ENCODE data around the gene FCN3.

FCN3 gene

DNA sequence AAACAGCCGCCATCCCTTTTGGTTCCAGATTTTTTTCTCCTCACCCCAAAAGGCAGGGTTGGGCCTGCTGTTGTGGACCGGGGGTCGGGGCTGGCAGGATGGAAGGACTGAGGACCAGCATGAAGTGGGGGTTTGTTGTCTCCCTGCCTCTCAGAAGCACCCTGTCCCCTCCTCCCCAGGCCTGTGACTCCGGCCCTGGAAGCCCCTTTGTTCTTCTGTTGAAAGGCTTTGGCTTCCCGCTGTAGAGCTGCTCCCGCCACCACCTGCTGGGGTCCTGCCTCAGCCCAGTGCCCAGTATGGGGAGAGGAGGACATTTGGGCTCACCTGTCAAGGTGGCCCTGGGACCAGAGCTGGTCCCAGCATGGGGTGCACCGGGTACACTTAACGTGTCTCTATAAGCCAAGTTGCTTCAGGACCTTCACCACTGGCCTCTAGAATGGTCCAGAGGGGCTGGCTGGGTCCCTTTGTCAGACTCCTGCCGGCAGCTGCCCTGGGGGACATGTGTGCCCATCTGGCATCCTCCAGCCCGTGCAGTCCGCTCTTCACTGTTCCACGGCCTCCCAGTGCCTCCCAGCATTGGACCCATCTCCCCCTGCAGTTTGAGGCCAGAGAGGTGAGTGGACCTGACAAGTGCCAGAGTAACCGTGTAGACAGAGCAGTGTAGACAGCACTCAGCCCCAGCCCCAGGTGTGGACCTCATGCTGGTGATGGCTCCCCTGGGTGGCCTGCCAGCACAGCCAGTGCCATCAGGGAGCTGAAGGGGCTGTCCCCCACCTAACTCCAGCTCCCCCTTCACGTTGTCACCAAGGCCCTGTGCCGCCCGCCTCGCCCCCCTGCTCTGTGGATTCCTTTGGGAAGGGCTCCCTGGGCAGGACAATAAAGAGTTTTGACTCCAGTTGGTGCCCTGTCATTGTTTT is 38.9 kb downstream of the FCN3 start:
- no peak for DNase-seq

DNA sequence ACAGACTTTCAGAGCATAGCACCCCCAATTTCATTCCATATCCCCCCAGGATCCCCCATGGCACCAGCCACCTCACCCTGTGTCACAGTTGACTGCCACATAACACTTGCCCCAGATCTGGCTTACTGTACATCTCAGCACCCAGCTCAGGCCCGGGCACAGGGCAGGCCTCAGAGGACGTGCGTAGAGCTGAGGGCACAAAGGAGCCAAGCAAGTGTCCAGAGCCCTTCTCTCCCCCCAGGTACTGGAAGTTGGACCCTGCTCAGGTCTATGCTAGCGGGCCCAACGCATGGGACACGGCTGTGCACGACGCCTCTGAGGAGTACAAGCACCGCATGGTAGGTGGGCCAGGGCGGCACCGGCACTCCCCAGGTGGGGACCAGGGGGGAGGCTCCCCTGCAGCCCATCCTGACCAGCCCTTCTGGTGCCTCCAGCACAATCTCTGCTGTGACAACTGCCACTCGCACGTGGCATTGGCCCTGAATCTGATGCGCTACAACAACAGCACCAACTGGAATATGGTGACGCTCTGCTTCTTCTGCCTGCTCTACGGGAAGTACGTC is 40.8 kb downstream of the FCN3 start:
- DNase-seq, result no peak

DNA sequence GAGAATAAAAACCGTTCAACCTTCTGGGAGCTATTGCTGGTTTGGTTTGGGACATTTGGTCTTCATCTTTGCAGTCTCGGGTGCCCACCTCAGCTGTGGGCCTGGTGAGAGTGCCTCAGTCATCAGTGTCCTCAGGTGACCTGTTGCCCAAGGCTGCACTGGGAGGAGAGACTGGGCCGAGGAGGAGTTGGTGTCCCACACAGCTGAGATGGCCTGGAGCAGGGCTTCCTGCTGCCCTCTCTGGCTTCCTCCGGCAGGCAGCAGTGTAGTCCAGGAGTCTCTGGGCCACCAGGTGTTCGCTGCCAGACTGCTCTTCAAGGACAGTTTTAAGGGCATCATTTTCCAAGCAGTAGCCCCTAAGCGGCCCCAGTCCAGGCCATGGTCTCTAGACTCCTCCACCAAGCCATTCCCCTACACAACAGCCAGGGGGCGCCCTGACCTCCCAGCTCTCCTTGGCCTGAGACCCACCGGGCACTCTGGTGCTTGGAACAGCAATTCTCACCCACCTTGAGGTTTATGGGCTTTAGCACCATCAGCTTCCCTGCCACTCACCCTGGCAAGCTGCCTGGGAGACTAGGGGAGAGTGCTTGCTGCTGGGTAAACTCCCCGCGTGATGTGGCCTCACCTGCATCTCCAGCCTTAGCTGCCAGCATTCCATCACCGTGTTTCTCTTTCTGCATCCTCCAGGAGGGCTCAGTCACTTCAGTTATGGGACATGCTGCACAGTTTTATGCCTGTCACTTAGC is 41.9 kb downstream of the FCN3 start:
- DNase-seq, result no peak

DNA sequence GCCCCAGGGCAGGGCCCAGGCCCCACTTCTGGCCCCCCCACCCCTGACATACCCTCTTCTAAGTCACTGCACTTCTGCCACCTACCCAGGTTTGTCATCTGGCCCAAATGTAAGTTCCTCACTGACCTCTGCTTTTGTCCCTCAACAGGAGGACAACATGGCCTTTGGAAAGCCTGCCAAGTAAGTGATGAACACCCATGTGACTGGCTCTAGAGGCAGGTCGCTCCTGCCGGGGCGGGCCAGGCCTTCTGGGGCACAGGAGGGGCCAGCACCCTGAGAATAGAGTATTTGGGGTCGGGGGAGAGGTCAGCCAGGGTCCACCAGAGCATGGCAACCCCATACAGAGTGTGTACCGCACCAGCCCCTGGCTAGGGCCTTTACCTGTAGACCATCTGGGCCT is 42.7 kb downstream of the FCN3 start:
- no peak for DNase-seq

DNA sequence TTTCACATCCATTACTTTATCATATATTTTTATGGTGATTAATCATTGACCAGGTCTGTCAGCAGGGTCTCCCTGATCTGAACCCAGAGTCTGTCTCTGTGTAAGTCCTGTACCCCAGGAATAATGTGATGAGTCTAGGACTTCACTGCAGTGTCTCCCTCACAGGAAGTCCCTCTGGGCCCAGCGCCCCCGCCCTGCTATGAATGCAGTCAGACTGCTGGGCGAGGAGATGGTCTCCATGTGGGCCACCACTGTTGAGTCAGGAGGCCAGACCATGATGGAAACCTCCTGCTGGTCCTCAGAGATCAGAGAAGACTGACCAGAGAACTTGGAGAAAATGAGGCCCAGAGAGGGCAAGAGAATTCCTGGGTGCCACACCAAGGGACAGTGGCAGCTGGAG is 43.2 kb downstream of the FCN3 start:
- DNase-seq, result no peak

DNA sequence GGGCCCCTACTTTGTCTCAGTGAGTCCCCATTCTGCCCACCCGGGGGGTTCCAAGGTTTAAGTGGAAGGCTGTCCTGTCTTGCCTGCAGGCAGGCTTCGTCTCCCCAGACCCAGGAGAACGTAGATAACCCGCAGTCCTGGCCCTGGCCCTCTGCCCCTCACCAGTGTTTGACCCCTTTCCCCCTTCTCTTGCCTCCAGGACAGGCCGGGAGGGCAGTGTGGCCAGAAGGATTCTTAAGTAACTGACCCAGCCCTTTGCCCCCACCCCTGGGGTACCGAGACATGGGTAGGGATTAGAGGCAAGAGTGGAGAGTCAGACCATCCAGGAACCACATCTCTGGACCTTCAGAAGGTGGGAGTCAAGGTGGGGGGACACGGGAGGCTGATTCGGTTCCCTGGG is 43.8 kb downstream of the FCN3 start:
- DNase-seq, result no peak

DNA sequence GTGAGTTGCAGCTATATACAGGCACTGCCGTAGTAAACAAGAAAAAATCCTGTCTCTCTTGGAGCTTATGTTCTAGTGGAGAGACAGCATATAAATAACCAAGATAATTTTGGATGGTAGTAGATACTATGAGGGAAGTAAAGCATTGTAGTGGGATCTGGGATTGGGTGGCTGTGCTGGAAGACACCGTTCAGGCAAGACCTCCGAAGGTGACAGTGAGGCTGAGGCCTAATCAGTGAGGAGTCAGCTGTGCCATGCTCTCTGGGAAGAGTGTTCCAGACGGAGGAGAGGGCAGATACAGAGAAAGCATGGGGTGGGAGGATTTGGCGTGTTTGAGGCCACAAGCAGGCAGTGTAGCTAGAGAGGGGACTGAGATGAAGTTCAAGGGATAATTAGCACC is 46.7 kb downstream of the FCN3 start:
- DNase-seq, result no peak

DNA sequence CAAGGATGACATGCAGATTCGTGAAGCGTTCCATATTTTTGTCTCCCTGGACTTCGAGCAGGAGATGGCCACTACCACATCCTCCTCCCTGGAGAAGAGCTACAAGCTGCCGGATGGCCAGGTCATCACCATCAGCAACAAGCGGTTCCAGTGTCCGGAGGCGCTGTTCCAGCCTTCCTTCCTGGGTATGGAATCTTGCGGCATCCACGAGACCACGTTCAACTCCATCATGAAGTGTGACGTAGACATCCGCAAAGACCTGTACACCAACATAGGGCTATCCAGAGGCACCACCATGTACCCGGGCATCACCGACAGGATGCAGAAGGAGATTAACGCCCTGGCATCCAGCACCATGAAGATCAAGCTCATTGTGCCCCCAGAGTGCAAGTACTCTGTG is 49.3 kb downstream of the FCN3 start:
- no peak for DNase-seq

DNA sequence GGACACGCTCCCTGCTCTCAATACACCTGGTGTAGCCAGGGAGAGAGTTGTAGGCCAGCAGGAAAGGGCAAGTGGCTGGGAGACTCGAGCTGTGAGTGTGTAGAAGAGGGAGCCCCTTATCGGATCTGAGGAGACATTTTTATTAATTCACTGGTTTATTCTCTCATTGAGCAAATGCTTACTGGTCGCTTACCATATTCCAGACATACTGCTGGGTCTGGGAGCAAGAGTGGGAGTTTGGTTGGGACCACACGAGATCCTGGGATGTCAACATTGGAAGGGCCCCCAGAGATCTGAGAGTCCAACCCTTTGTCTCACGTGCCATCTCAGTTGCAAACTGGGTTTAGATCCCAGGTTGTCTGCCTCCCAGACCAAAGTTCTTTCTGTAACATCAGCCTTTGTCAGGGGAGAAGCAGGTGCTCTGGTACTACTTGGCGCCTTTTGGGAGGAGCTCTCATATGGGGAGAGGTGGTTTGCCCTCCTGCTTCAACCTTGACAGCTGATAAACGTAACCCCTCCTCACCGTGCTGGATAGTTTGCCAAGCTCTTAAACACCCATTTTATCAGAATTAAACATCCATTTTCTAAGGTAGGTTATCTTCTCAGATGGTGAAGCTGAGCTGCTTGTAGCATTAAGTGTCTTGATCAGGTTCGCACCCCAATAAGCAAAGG is 51.9 kb downstream of the FCN3 start:
- no peak for DNase-seq

DNA sequence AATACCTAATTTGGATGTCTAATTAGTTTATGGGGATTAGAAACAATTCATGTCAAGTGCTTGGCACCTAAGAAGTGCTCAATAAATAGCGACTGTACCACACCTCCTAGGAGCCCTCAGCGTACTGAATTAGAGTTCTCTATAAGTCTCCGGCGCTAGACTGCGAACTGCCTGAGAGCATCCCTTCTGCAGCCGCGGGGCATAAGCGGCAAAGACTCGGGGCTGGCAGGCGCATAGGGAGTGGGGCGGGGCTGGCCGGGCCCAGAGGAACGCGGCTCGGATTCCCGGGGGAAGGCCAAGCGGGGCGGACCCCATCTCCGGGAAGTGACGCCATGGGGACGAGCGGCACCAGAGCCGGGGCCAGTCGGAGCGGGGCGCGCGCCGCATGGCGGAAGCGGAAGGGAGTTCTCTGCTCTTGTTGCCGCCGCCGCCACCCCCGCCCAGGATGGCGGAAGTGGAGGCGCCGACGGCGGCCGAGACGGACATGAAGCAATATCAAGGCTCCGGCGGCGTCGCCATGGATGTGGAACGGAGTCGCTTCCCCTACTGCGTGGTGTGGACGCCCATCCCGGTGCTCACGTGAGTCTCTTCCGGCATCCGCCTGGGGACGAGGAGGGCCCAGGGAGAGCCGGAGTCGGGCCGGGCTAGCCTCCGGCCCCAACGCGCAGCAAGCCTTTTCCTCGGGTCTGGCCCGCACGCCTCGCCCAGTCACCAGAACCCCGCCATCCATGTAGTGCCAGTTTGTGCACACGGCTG is 52.6 kb downstream of the FCN3 start, which contains the start of gene TMEM222:
TSS of gene TMEM222 (plus strand) at position 351 of the 756 bp plus-strand sequence. CDS start at position 386, 35 bp downstream.
- peak; percentile 95 for DNase-seq
